Neural progenitor cell (in vitro differentiated cells): ENCODE measurements around the gene PTPRA. TPM values are rescaled to one million over a fixed set of nuclear protein-coding genes. Genes with fewer than 3 reads are reported as not detected.
A peak's percentile ranks its signal among the peaks of the same experiment; 100 is the strongest.

Experiments used
- DNase-seq: peaks from one replicate; pipeline ENCODE4 v3.0.0-alpha.2; 2016; ENCODE audit warnings: low spot score
- H2AFZ ChIP-seq: fragments of 200-600 bp; sonication (generic); replicated peaks from 2 replicates; pipeline ENCODE4 v1.6.1; 2016; ENCODE audit warnings: antibody characterized with exemption
- H3F3A ChIP-seq: fragments of 200-600 bp; sonication (generic); 2 replicates; pipeline ENCODE4 v1.6.1; 2016; ENCODE audit warnings: antibody characterized with exemption, low read depth
- H3K27ac ChIP-seq: fragments of 200-600 bp; sonication (generic); 2 replicates; pipeline ENCODE4 v1.5.1; 2016; ENCODE audit warnings: mild to moderate bottlenecking
- H3K27me3 ChIP-seq: fragments of 200-600 bp; sonication (generic); 2 replicates; pipeline ENCODE4 v1.6.1; 2016; ENCODE audit warnings: mild to moderate bottlenecking, moderate library complexity
- H3K36me3 ChIP-seq: fragments of 200-600 bp; sonication (generic); 2 replicates; pipeline ENCODE4 v1.5.1; 2016
- H3K4me1 ChIP-seq: fragments of 200-600 bp; sonication (generic); 2 replicates; pipeline ENCODE4 v1.6.1; 2016; ENCODE audit warnings: mixed run types
- H3K4me2 ChIP-seq: fragments of 200-600 bp; sonication (generic); 2 replicates; pipeline ENCODE4 v1.6.1; 2016
- H3K4me3 ChIP-seq: fragments of 200-600 bp; sonication (generic); 2 replicates; pipeline ENCODE4 v1.5.1; 2016
- H3K79me2 ChIP-seq: fragments of 200-600 bp; sonication (generic); 2 replicates; pipeline ENCODE4 v1.6.1; 2016; ENCODE audit warnings: low read depth
- H3K9ac ChIP-seq: fragments of 200-600 bp; sonication (generic); 2 replicates; pipeline ENCODE4 v1.6.1; 2016
- H3K9me3 ChIP-seq: fragments of 200-600 bp; sonication (generic); 2 replicates; pipeline ENCODE4 v1.5.1; 2016; ENCODE audit warnings: low read depth
- H4K20me1 ChIP-seq: fragments of 200-600 bp; sonication (generic); 2 replicates; pipeline ENCODE4 v1.6.1; 2016; ENCODE audit warnings: low read depth
- H3K27ac Mint-ChIP-seq: 3 replicates; pipeline ENCODE4 v1.8.0; 2021; ENCODE audit warnings: mixed read lengths
- H3K27me3 Mint-ChIP-seq: 2 replicates; pipeline ENCODE4 v1.8.0; 2022; ENCODE audit warnings: low read depth, mild to moderate bottlenecking, inconsistent platforms, moderate library complexity, mixed read lengths; ENCODE audit not compliant: insufficient read depth
- H3K36me3 Mint-ChIP-seq: 3 replicates; pipeline ENCODE4 v1.8.0; 2021; ENCODE audit warnings: mixed read lengths
- H3K4me1 Mint-ChIP-seq: 3 replicates; pipeline ENCODE4 v1.8.0; 2021; ENCODE audit warnings: mixed read lengths
- H3K4me3 Mint-ChIP-seq: 3 replicates; pipeline ENCODE4 v1.8.0; 2021; ENCODE audit warnings: mild to moderate bottlenecking, moderate library complexity, mixed read lengths
- H3K9me3 Mint-ChIP-seq: 3 replicates; pipeline ENCODE4 v1.8.0; 2020; ENCODE audit warnings: mixed read lengths
- EZH2 ChIP-seq: fragments of 200-600 bp; sonication (generic); IDR thresholded peaks from 2 replicates; pipeline ENCODE4 v1.6.1; 2017; ENCODE audit warnings: antibody characterized with exemption, mild to moderate bottlenecking, moderate library complexity
- EZH2phosphoT487 ChIP-seq: fragments of 200-600 bp; sonication (generic); IDR thresholded peaks from 2 replicates; pipeline ENCODE4 v1.6.1; 2017; ENCODE audit warnings: antibody characterized with exemption
- total RNA-seq: library from RNA; depleted of rRNA; stranded (reverse); fragments of >200 nt; gene quantifications from 2 replicates; pipeline ENCODE4 v1.2.3, GENCODE V29; 2015; ENCODE audit warnings: low replicate concordance
- TF ChIP-seq, protein P1 (sequence below): fragments of 200-600 bp; sonication (generic); IDR thresholded peaks from 2 replicates; pipeline ENCODE4 v1.5.1; 2017; ENCODE audit warnings: antibody characterized with exemption, mild to moderate bottlenecking

Gene PTPRA
- total RNA-seq, 1 donor from 2014 or later, result 77.7 TPM

DNA sequence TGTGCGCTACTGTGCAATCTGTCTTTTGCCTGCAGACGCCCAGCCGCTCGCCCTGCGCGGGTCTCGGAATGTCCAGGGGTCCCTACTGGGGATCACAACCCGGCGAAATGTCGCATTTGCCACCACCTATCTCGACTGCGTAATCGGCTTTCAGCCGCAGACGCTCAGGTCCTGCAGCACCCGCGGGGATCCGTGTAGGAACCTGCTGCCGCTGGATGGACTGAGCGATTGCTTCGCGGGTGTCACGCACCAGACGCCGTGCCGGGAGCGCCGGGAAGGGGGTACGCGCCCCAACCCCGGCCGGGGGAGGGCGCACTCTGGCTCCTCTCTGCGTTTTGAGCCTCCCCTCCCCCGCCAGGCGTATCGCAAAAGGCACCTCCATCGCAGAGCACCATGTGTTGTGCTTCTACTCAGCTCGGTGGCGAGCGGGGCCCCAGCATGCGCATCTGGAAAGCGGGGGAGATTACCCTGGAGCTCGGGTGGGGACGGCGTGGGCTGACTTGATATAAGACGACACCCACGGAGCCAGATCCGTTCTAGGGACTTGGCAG lies 747 bp upstream of the PTPRA start:
- Mint-ChIP-seq H3K27ac (no peak overlapping the region), H3K36me3 (peaks cover 9% of the 10 kb centered on the region), H3K27me3 (peaks cover 8% of the 10 kb centered on the region), H3K4me1 (peaks cover 50% of the 10 kb centered on the region), H3K9me3 (no peaks in the 10 kb centered on the region), H3K4me3 (peak overlapping the region; percentile 89)
- Histone ChIP-seq H3K79me2 (peaks cover 40% of the 10 kb centered on the region), H3K36me3 (no peaks in the 10 kb centered on the region), H3K4me3 (peak overlapping the region; percentile 100), H3K4me2 (peak overlapping the region; percentile 81), H3K4me1 (peaks cover 19% of the 10 kb centered on the region), H3F3A (peaks cover 25% of the 10 kb centered on the region), H3K27me3 (peaks cover 24% of the 10 kb centered on the region), H2AFZ (peak overlapping the region; percentile 92), H3K9ac (no peak overlapping the region), H3K27ac (no peak overlapping the region), H3K9me3 (no peaks in the 10 kb centered on the region), H4K20me1 (peaks cover 28% of the 10 kb centered on the region)
- DNase-seq, result peak; percentile 86
- TF ChIP-seq EZH2phosphoT487, result peak; percentile 23
- peak; percentile 66 for TF ChIP-seq EZH2
- TF ChIP-seq, protein P1, sequence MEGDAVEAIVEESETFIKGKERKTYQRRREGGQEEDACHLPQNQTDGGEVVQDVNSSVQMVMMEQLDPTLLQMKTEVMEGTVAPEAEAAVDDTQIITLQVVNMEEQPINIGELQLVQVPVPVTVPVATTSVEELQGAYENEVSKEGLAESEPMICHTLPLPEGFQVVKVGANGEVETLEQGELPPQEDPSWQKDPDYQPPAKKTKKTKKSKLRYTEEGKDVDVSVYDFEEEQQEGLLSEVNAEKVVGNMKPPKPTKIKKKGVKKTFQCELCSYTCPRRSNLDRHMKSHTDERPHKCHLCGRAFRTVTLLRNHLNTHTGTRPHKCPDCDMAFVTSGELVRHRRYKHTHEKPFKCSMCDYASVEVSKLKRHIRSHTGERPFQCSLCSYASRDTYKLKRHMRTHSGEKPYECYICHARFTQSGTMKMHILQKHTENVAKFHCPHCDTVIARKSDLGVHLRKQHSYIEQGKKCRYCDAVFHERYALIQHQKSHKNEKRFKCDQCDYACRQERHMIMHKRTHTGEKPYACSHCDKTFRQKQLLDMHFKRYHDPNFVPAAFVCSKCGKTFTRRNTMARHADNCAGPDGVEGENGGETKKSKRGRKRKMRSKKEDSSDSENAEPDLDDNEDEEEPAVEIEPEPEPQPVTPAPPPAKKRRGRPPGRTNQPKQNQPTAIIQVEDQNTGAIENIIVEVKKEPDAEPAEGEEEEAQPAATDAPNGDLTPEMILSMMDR, result peak; percentile 49

DNA sequence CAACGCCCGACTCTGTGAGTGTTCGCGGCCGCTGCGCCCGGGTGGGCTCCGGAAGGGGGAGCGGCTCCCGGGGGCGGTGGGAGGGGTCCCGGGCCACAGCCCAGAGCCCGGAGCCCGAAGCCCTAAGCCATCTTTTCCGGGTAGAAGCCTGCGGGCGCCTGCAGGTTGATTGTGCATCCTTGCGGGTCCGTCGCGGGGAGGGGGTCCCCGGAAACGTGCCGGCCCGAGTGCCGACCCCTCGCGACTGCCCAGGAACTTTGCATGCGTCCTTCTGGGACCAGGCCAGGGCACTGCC lies 413 bp downstream of the PTPRA start:
- Histone ChIP-seq H3K4me1 (peaks cover 19% of the 10 kb centered on the region), H3K27me3 (peaks cover 24% of the 10 kb centered on the region), H3K36me3 (no peaks in the 10 kb centered on the region), H3K4me3 (peak overlapping the region; percentile 100), H3K9me3 (no peaks in the 10 kb centered on the region), H3F3A (peaks cover 25% of the 10 kb centered on the region), H4K20me1 (peaks cover 28% of the 10 kb centered on the region), H2AFZ (peak overlapping the region; percentile 65), H3K27ac (peak overlapping the region; percentile 49), H3K9ac (peak overlapping the region; percentile 69), H3K79me2 (peaks cover 51% of the 10 kb centered on the region), H3K4me2 (peak overlapping the region; percentile 96)
- peak; percentile 91 for DNase-seq
- TF ChIP-seq EZH2 (no peak), EZH2phosphoT487 (no peak)
- TF ChIP-seq, protein P1, result no peak
- Mint-ChIP-seq H3K4me3 (peak overlapping the region; percentile 94), H3K4me1 (peaks cover 50% of the 10 kb centered on the region), H3K27ac (no peak overlapping the region), H3K36me3 (peaks cover 9% of the 10 kb centered on the region), H3K27me3 (peaks cover 8% of the 10 kb centered on the region), H3K9me3 (no peaks in the 10 kb centered on the region)

GRCh38 chr20:2874456-2874855 lies 1.2 kb downstream of the PTPRA start:
- Histone ChIP-seq H3K79me2 (peaks cover 59% of the 10 kb centered on the region), H3K27ac (no peak overlapping the region), H3K36me3 (no peaks in the 10 kb centered on the region), H3F3A (peaks cover 25% of the 10 kb centered on the region), H3K9me3 (no peaks in the 10 kb centered on the region), H2AFZ (no peak overlapping the region), H3K9ac (peak overlapping the region; percentile 69), H3K4me3 (peak overlapping the region; percentile 100), H3K27me3 (peaks cover 24% of the 10 kb centered on the region), H3K4me2 (peak overlapping the region; percentile 96), H3K4me1 (peaks cover 19% of the 10 kb centered on the region), H4K20me1 (peaks cover 34% of the 10 kb centered on the region)
- no peak for TF ChIP-seq EZH2phosphoT487
- TF ChIP-seq EZH2, result no peak
- TF ChIP-seq, protein P1, result no peak
- Mint-ChIP-seq H3K9me3 (no peaks in the 10 kb centered on the region), H3K36me3 (peaks cover 9% of the 10 kb centered on the region), H3K27ac (no peak overlapping the region), H3K27me3 (peaks cover 8% of the 10 kb centered on the region), H3K4me3 (peak overlapping the region; percentile 94), H3K4me1 (peaks cover 46% of the 10 kb centered on the region)
- peak; percentile 20 for DNase-seq
